NCI-H146 (cell line): ENCODE data around the gene GLRB.
"Not testable (repeated sequence)": the region's sequence is repeated elsewhere in the genome, so short reads cannot be mapped to it uniquely, and the experiment has no call there.

Experiments
- DNase-seq: peaks from one replicate; lab custom pipeline; 2025; lab: John Stamatoyannopoulos, UW

The GLRB gene

DNA sequence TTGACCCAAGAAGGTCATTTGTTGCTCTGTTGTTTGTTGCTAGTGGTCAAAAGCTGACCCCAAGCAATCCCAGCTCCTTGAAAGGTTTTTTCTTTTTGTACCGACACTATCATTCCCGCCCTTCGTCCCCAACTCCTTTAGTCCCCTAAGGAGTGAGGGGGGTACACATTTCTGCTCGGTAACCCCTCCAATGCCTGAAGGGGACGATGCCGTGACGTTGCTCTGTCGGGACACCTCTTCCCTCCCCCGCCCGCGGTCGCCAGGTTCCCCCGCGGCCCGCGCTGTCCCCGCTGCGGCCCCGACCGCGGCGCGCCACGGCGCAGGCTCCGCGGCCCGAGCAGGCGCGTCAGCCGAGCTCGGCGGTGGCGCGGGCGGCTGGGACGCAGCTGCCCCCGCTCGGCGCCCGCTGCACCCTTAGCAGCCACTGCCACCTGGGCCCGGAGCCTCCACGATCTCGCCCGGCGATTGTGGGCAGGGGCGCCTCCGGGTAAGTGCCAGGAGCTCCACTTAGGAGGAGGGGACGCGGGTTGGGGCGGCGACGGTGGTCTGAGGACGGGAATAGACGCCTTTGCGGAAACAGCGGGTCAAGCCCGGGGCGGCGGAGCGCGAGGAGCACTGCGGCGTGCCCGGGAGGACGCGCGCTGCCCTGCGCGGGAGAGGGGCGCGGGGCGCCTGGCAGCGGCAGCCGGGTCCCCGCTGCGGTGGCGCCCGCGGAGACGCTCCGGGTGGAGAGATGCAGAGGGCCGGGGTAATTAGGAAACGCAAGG is at the start of gene GLRB:
GLRB (plus strand) TSS at position 340 of the 767 bp plus-strand sequence. CDS start 1,875 bp downstream, outside the sequence.
- peak; percentile 66 for DNase-seq

DNA sequence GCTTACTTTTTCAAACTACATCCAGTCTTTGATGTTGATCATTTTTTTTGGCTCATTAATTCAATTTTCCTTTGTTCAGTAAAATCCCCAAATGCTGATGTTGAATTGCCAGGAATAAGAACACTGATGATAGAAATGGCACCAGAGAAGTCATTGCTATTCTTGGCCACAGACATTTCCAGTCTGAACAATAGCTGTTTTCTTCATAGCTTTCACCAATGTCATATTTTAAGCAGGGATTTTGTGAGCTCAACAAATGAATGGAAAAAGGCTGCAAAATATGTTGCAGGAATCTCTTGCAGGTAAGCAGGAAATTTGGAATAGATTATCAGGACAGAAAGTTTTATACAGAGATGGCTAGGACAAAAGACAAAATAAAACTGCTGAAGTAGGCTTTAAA is 40.5 kb upstream of the GLRB start:
- DNase-seq, result no peak

DNA sequence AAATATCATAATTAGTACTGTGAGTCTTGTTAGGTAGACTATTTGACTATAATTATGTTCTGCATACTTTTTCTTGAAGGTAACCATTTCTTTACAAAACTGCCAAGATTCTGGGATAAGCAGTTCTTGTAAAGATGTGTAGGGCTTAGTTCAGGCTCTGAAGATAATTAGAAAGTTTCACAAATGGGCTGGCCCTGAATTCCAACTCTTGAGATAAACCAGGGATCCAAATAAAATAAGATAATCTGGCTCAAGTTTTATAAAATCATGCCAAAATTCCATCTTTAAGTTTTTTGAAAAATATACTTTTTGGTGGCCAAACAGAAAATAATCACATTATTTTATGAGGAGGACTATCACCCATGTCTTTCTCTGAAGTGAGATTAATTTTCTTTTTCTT is 35.5 kb upstream of the GLRB start:
- no peak for DNase-seq

DNA sequence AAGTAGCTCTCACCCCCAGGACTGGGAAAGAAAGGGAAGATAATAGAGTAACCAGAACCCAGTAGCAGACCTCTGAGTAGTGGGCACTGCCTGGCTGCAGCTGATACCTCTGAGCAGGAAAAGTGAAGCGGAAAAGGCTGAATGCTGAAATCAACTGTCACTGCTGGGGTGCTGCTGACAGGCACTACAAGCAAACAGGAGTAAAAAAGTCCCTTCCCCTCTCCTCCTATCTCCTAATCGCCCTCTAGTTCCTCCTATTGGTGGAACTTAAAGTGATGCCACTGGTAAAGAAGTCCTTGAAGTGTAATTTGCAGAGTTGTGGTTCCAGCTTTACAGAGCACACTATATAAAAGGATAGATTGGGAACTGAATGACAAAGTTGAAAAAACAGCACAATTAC is 32.8 kb upstream of the GLRB start:
- DNase-seq, result peak; percentile 2

DNA sequence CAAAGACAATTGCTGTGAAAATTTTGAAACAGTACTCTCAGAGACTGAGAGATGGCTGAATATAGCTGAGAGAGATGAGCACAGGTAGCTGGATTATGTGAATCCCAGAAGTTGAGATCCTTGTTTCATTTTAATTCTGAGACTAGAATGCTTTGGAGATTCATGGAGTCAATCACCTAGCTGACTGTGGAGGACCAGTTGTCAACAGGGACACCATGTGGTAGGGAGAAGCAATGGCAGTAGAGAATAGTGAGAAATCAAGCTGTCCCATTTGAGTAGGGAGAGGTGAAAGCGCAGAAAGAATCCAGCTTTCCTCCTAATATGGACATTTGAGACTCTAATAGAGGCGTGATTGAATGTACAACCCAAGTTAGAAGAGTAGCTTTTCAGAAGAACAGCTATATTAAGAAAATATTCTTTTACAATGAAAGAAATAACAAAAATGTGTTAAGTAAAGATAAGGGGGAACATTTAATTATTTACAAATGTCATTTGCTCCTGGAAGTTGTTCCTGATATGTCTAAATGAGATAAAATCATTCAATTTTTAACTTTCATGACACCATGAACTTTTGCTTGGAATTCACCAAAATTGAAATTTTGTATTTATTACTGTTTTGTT is 30.3 kb upstream of the GLRB start:
- peak; percentile 41 for DNase-seq

DNA sequence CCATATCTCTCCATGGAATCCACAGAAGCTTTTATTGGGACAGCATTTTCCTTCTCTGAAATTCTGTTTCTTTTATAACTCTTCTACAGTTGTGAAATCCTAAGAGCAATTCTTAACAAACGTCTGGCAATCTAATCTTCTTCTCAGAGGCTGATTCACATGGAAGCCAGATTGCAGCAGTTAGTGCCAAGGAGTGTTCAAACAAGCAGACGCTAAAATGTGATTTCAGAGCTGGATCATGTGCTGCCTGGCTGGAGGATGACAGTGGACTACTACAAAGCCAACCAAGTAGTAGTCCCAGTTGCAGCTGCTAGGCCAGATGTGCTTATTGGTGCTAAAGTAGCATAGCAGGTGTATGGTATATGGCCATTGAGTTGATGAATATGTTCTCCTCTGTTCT is 27.7 kb upstream of the GLRB start:
- DNase-seq, result no peak

DNA sequence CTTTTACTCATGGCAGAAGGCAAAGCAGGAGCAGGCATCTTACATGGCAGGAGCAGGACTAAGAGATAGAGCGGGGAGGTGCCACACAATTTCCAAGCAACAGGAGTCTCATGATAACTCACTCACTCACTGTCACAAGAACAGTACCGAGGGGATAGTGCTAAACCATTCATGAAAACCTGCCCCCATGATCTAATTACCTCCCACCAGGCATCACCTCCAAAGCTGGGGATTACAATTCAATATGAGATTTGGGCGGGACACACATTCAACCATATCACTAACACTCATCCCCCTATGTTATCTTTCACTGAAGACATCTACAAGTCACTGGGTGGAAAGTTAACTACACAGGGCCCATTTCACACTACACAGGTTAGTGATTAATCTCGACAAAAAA is 25.4 kb upstream of the GLRB start:
- DNase-seq, result no peak

DNA sequence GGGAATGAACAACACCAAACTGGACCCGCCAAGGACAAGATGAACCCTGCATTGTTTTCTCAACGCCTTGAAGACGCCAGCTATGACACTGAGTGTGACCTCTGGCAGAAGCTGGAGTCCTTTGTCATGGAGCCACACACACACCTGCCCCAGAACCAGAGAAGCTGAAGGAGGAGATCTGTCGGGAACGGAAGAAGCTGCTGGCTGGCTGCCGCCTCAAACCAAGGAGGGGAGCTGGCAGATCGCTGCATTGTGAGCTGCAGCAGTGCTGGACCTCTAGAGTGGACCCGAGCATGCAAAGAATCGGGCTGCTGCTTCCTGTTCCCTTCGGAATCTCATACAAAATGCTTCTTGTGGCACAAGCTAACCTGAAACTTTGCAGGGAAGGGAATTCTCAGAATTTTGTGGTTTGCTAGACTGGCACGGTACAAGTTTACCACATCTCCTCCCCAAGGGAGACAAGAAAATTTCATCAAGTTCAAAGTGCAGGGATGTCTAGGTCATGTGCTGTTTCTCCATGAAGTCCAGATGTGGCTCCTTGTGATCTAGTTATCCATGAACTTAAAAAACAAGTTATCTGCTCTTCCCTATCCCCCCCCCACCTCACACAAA is 23.4 kb upstream of the GLRB start:
- DNase-seq, result no peak

DNA sequence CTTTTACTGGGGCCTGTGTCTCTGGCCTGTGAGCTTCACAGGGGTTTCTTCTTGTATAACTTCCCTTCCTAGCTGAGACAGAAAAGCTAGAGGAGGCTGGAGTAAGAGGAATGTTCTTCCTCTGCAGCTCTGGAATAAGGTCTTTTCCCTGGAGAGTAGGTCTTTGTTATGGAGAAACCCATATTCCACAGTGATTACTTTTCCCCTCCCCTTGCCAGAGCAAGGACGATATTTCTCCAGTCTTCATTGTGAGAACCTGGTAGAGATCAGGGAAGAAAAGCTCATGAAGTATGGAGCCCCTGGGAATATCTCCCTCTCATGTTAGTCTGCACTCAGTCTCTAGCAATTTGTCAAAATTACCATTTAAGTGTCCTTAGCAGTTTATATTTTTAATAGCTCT is 18.7 kb upstream of the GLRB start:
- no peak for DNase-seq

DNA sequence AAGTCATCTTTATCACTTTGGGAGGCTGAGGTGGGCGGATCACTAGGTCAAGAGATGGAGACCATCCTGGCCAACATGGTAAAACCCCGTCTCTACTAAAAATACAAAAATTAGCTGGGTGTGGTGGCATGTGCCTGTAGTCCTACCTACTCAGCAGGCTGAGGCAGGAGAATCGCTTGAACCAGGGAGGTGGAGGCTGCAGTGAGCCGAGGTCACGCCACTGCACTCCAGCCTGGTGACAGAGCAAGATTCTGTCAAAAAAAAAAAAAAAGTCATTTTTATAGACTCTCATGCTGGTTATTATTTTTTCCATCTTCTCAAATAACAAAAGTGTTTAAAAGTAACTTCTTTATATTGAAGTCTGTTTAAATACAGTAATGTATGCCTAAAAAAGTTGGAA is 17.1 kb upstream of the GLRB start:
- DNase-seq, result not testable (repeated sequence)

DNA sequence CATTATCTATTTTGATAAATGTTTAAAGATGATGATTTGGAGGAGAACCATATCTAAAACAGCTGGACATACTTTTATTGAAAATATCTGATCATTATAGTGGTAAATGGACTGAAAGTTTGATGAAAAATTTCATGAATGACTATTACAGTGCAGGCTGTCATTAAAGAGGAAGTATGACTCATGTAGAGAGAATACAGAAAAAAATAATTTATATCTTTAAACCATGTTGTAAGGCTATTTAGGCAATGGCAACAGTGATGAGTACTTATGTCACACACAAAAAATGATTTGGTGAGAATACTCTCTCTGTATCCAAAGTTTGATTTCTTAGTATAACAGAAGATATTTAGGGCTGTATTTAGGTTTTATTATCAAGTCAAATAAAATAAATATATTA is 3.9 kb upstream of the GLRB start:
- DNase-seq, result no peak

DNA sequence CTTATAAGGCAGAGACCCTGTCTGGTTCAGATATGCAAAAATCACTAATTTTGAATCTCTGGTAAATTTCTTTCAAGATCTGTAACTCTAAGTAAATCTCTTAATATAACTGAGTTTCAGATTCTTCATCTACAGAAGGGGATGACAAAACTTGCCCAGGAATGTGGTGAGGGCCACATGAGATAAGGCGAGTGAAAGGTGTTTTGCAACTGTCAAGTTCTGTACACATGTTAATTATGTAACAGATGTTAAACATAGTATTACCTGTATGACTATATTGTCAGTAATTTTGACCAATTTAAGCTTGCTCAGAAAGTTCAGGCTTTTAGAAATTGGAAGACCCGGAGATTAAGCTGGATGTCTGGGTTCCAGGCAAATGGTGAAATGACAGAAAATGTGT is 549 bp upstream of the GLRB start:
- no peak for DNase-seq

DNA sequence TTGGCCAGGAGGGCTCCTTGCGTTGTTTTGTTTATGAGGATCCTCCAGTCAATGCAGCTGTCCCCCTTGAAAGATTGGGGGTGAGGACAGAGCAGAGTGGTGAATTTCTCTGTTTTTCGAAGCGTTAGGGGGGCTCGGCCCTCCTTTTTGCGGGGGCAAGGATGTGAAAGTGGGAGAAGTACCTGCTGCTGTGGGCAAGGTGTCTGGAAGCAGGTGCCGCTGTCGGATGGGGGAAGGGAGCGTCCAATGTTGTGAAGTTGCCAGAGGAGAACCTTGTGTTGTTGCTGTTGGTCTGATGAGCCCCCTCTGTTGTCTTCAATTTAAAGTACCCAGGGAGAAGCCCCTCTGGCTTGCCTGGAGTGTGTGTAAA is 613 bp downstream of the GLRB start:
- DNase-seq, result peak; percentile 32

DNA sequence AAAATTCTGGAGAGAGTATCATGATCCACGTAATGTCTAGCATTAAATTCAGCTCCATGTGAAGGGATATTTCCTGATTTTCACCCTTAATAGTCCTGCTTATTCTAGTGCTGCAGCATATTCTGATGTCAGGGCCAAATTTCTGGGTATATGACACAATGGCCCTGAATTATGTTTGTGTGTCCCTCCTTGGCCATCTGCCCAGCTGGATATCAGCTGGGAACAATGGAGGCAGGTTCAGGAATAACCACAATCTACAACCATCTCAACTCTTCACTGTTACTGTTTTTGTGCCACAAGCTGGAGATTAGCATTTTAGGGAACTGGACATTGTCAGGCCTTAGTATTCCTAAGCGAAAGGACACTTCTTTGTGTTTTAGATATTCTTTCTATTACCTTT is 3.5 kb downstream of the GLRB start:
- DNase-seq, result no peak

DNA sequence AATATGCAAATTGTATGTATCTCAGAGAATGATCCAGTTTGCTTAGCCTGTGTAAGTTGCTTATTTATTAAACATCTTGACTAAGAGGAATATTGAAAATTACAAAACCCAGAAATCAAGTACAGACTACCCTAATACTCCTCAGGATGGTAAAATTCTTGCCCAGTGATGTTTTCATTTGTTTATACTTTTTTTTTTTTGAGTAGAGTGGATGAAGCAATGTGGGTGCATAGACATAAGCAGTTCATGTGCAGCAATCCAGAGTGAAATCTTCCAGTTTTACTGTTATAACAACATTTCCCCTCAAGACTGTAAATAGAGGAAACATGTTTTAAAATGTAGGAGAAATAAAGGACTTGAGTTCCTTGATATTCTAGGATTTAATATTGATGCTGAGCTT is 4.7 kb downstream of the GLRB start:
- no peak for DNase-seq

DNA sequence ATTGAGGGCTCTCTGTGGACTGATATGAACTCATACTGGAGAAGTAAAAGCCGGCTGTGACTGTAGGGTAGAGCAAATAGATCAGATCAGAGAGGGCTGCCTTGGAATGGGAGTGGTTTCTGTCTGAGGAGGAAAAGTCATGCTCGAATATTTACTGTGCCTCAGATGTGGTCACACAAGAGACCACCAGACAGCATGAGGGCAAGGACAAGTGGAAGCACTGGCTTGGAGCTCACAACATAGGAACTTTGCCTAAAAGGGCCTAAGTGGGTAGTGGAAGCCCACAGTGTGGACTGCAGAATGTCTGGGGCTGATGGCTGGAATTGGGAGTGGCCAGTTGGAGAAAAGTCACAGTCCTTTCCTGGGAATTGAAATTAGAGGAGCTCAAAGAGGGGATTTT is 19.8 kb downstream of the GLRB start:
- DNase-seq, result no peak

DNA sequence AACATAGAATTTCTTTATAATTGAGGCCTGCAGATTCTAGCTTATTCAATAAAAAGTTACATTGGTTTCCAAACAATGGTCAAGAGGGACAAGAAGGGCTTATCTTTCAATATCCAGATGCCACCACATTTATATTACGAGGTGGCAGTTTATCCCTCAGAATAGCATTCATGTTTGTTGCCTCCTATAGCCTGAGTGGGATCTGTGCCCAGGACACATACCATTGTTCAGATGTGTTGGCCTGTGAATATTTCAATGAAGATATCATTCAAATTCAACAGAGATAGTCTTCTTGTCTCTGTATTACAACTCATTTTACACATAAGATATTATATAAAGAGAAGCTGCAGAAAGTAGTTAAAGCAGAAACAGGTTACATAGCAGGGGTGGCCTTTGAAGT is 20.5 kb downstream of the GLRB start:
- DNase-seq, result no peak

DNA sequence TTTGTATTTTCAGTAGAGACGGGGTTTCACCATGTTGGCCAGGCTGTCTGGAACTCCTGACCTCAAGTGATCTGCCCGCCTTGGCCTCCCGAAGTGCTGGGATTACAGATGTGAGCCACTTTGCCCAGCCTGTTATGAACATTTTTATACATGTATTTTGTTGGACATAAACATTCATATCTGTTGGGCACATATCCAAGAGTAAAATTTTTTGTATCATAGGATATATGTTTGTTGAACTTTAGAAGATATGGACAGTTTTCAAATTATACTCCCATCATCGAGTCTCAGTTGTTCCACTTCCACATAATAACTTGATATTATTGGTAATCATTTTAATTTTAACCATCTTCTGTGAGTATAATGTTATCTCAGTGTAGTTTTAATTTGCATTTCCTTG is 23.6 kb downstream of the GLRB start:
- no peak for DNase-seq

DNA sequence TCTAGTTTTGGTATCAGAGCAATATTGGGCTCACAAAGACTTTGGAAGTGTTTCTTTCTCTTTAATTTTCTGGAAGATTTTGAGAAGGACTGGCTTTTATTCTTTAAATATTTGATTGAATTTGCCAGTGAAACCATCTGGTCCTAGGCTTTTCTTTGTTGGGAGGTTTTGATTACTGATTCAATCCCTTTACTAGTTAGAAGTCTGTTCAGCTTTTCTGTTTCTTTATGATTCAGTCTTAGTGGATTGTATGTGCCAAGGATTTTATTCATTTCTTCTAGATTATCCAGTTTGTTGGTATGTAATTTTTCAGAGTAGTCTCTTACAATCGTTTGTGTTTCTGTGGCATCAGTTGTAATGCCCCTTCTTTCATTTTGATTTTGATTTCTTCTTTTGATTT is 28.6 kb downstream of the GLRB start:
- no peak for DNase-seq

DNA sequence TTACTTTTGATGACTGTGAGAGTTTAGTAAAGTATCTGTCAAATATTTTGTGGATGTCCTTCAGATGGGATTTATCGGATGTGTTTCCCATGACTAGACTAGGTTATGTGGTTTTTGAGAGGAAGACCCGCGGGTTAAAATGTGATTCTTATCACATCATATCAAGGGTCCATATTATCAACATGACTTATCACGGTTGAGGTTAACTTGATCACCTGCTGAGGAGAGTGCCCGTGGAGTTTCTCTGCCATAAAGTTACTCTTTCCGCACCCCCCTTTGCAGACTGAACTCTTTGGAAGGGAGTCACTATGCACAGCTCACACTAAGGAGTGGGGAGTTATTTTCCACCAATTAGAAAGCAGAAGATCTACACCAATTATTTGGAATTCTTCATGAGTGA is 38.7 kb downstream of the GLRB start:
- DNase-seq, result no peak

DNA sequence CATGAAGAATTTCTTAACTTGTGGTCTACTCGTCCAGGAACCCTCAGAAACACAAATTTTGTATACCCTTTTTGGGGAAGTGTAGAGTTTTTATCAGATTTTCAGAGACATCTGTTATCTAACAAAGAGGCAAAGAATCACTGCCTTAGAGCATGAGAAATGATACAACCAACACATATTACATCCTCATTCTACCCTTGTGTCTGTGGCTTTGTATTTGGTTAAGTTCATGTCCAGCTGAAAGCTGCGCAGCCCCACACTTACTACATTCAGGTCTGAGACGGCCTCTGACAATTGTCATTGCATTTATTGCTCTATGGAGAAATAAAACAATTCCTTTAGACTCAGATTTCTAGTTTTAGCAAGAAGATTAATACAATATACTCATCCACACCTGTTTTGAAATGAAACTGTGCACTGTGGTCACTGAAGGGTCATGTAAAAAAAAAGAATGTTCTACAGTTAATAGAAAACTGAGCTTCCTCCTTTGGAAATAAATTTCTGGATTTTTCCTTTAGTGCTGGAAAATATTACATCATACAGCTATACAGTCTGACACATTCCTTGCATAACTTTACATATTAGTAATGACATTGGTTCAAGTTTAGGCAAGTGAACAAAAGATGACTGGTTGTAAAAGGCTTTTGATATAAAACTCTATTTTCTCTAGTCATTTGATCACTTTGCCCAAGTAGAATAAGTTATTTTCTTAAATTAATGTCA is 39.8 kb downstream of the GLRB start:
- DNase-seq, result no peak

DNA sequence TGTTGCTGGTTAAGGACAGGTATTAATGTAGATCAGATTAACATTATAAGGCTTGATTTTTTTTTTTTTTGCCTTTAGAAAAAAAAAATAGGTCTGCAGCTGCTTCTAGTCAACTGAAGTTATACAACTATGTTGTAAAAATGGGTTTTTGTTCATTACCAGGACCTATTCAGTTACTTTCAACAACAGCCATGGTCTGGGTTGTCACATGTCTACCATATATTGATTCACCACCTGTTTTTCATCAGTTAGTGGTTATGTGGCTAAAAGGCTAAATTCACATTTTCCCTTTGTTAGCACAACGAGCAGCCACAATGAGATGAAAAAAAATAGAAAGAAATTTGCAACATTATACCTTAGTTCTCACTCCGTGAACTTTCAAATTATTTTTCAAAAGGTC is 45.5 kb downstream of the GLRB start:
- no peak for DNase-seq

DNA sequence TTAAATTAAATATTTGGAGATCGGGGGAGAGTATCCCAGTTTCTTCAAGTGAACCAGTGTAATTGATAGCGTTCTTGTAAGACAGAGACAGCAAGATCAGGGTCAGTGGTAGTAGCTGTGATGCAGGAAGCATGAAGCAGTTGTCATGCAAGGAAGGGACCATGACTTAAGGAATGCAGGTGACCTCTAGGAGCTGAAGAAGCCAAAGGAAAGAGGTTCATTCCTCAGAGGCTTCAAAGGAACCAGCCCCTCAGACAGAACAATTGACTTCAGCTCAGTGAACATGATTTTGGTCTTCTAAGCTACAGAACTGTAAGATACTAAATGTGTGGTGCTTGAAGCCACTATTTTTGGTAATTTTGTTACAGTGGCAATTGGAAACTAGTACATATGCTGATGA is 51.6 kb downstream of the GLRB start:
- DNase-seq, result no peak
